ENCODE data around the gene ANKRD45. TPM values are rescaled to one million over a fixed set of nuclear protein-coding genes. Genes with fewer than 3 reads are reported as not detected.

ANKRD45 gene, protein sequence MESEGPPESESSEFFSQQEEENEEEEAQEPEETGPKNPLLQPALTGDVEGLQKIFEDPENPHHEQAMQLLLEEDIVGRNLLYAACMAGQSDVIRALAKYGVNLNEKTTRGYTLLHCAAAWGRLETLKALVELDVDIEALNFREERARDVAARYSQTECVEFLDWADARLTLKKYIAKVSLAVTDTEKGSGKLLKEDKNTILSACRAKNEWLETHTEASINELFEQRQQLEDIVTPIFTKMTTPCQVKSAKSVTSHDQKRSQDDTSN
- polyA plus RNA-seq (2011; rRNA removed) (0.17 and 0.29 TPM in 2 replicates), polyA minus RNA-seq (2011; rRNA and poly(A)+ RNA removed) (0.23 TPM in 1 of 2 replicates, not detected in the other)

- ChIA-PET CTCF (interaction anchor here (0.6 kb wide), 1 partner anchor 1647 kb away, joined by 3 read pairs; no protein-coding TSS in a partner anchor), POLR2A (interaction anchor here (0.6 kb wide), 1 partner anchor 45 kb away, joined by 3 read pairs; the partner anchor contains the start of gene KLHL20)
- no peak for TF ChIP-seq CTCF (IDR thresholded peaks at IDR 0.05; ENCODE audit: low read depth, low read length)
- Histone ChIP-seq H3K27me3 (ENCODE audit: control insufficient read depth, insufficient read depth, low read length) (peaks cover 10% of the 10 kb centered on the region), H3K27ac (ENCODE audit: low read depth, low read length) (no peak within 1 kb of the TSS), H3K4me3 (ENCODE audit: low read depth, low read length) (peak within 1 kb of the TSS; percentile 59), H3K9me3 (ENCODE audit: control insufficient read depth, insufficient read depth, low read length) (no peaks in the 10 kb centered on the region; the same call in 1 of the 2 replicates)
- no peak for DNase-seq (ENCODE audit: low read depth, low spot score)
Observed at GRCh38 chr1:173669491-173669941, at the start of gene ANKRD45. ANKRD45 (minus strand) TSS chr1:173669851; CDS start chr1:173659418, 10,433 bp downstream.

DNA sequence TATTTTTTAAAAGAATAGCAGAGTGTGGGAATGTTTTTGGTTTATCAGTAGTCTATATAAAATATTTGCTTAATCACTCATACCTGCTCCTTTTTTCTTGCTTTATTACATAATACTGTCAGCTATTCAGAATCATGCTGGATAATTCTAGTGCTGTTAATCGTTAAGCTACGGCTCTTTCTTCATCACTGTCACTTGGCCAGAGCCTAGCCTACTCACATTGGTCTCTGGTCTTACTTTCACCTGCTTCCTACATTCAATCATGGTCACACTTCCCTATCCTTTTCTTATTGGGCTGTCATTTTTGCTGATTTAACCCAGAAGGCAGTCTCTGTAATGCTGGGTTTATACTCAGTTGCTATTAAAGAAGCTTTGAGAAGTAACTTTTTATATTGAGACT is 47.6 kb upstream of the ANKRD45 start:
- Histone ChIP-seq H3K27me3 (ENCODE audit: control insufficient read depth, insufficient read depth, low read length) (no peaks in the 10 kb centered on the region), H3K4me3 (ENCODE audit: low read depth, low read length) (no peak overlapping the region), H3K27ac (ENCODE audit: low read depth, low read length) (no peak overlapping the region), H3K9me3 (ENCODE audit: control insufficient read depth, insufficient read depth, low read length) (no peaks in the 10 kb centered on the region)
- no peak for DNase-seq (ENCODE audit: low read depth, low spot score)
- no peak for TF ChIP-seq CTCF (IDR thresholded peaks at IDR 0.05; ENCODE audit: low read depth, low read length)
- POLR2A ChIA-PET = no interaction called here
- CTCF ChIA-PET = interaction anchor here (0.5 kb wide), 1 partner anchor 1026 kb away, joined by 4 read pairs; no protein-coding TSS in a partner anchor

DNA sequence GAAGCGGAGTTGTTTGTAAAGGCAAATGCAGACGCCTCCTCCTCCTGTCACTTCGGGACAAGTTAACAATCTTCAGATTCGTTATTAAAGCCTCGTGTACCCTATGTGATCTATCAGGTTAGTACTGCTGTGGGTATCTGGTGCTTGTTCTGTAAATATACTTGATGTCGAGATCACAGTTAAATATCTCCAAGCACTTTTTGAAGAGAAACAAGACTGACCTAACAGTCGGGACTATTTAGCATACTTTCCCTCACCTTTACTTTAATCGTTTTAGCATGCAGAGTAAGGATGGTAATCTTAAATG is 45.8 kb upstream of the ANKRD45 start:
- no peak for TF ChIP-seq CTCF (IDR thresholded peaks at IDR 0.05; ENCODE audit: low read depth, low read length)
- DNase-seq (ENCODE audit: low read depth, low spot score) = no peak
- Histone ChIP-seq H3K9me3 (ENCODE audit: control insufficient read depth, insufficient read depth, low read length) (no peaks in the 10 kb centered on the region), H3K27ac (ENCODE audit: low read depth, low read length) (peak overlapping the region; percentile 83), H3K4me3 (ENCODE audit: low read depth, low read length) (peak overlapping the region; percentile 90), H3K27me3 (ENCODE audit: control insufficient read depth, insufficient read depth, low read length) (no peaks in the 10 kb centered on the region)
- CTCF ChIA-PET = interaction anchor here (0.9 to 1.2 kb wide), 2 partner anchors 37 to 286 kb away, joined by 3 to 4 read pairs; no protein-coding TSS in a partner anchor
- POLR2A ChIA-PET = interaction anchor here (0.6 to 1.9 kb wide), 5 partner anchors 33 to 1973 kb away, joined by 3 to 8 read pairs (median 6); partner anchors contain the start of genes CENPL and DARS2

DNA sequence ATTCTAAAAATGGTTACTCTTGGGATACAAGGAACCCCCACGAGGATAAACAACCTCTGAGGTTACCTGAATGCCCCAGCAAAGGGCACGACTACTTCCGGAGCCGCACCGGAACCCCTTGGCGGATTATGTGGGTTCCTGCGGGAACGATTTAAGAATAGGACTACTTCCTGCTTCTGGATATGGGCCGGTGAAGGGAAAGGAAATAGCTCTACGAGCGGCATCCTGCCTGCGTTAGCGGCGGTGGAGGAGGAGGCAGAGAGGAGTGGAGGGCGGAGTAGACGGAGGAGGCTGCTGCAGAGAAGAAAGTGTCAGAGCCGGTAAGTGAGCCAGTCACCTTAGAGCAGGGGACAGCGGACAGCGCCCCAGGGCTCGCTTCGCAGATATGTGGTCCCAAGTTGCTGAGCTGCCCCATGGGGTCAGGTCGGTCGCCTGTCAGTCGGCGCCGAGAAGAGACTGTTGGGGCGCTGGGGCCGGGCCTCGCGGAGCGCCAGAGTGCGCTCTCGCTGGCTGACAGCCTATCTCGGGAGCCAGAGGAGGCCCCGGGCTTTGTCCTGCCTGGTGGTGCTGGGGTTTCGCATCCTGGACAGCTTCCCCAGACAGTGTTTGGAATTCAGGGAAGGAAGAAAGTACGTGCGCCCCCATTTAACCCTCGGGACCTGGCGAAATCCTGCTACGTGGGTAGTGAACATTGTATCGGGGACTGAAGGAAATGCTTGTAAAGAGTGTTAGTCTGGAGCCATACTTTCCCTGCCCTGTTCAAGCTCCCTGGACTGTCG is 45.3 kb upstream of the ANKRD45 start, which contains the start of gene KLHL20:
KLHL20 (plus strand) TSS at position 223 of the 779 bp plus-strand sequence. CDS start 1,063 bp downstream, outside the sequence.
- ChIA-PET CTCF (interaction anchor here (0.6 to 0.9 kb wide), 2 partner anchors 37 to 356 kb away, joined by 3 to 6 read pairs; no protein-coding TSS in a partner anchor), POLR2A (interaction anchor here (0.6 to 1.9 kb wide), 7 partner anchors 34 to 1972 kb away, joined by 3 to 8 read pairs (median 4); partner anchors contain the start of genes CENPL and DARS2)
- H3K4me3 ChIP-seq (ENCODE audit: low read depth, low read length) = peak within 1 kb of the TSS; percentile 90
- H3K27ac ChIP-seq (ENCODE audit: low read depth, low read length) = peak within 1 kb of the TSS; percentile 83
- TF ChIP-seq CTCF (IDR thresholded peaks at IDR 0.05; ENCODE audit: low read depth, low read length) = 0 out of 2 replicates have a peak, but pooled peaks have one; percentile 8
- DNase-seq (ENCODE audit: low read depth, low spot score) = peak; percentile 80
- peaks cover 4% of the 10 kb centered on the region for H3K27me3 ChIP-seq (ENCODE audit: control insufficient read depth, insufficient read depth, low read length)
- no peaks in the 10 kb centered on the region for H3K9me3 ChIP-seq (ENCODE audit: control insufficient read depth, insufficient read depth, low read length)
